ELF-1 (cell line): ENCODE results near the gene MINDY3.

ENCODE experiments used
- DNase-seq: peaks from one replicate; pipeline ENCODE4 v3.0.0-alpha.2; 2016; ENCODE audit warnings: low read depth, low spot score

The MINDY3 gene

DNA sequence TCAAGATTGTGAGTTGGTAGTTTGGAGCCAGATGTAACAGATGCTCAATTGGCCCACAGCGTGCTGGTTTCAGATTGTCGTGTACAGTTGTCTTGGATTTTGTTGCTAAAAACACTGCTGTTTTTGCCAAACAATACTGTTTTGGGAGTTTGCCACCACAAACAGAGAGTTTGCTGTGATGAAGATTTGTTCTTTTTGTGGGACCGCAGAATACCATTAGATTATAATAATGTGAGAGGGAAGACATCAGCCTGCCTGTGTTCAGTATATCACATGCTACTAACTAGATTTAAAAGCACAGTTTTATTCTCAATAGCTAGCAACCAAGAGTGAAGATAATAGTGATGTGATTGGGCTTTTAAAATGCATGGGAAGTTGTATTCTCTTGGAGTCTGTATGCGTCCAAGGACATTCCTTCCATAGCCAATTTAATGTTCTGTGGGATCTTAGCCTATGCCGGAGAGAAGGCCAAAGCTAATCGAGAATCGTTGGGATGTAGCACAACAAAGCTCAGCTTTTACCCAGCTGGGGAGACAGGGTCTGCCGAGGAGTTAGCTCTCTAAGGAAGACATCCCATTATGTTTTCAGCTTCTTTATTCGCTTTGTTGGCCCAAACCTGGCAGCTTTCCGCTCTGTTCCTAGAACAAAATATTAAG, 121.9 kb downstream of the MINDY3 start:
- no peak for DNase-seq

- DNase-seq, result no peak
Observed at GRCh38 chr10:15737656-15738055, 122.7 kb downstream of the MINDY3 start.

- DNase-seq, result no peak
Observed at GRCh38 chr10:15735763-15736162, 124.5 kb downstream of the MINDY3 start.

DNA sequence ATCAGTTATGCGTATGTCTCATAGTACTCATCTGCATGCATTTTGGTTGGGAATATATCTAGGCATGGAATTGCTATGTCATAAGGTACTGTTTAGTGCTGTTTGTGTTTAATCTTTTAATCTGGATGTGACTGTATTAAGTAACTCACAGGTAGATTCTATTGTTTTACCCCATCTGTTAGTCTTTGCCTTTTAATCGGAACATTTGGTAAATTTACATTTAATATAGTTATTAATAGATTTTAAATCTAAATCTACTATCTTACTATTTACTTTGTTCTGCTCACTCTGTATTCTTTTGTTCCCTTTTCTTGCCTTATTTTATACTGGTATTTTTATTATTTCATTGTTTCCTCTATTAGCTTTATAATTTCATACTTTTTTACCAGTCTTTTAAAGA, 130.0 kb downstream of the MINDY3 start:
- no peak for DNase-seq

- no peak for DNase-seq
Observed at GRCh38 chr10:15729890-15730289, 130.4 kb downstream of the MINDY3 start.
